GM12878 (cell line): Measurements from ENCODE around the gene COL24A1. TPM values are rescaled to one million over a fixed set of nuclear protein-coding genes. Genes with fewer than 3 reads are reported as not detected.

Experiments
- ATAC-seq: fragments of 200-7000 bp; cut with Tn5 transposase; 3 replicates; pipeline ENCODE4 v1.9.1; 2020; ENCODE audit warnings: mild to moderate bottlenecking, moderate library complexity
- BruUV-seq: library from RNA; stranded (reverse); fragments of 400-500 nt; replicated peaks from 2 replicates; lab custom pipeline; 2021; lab: Mats Ljungman, UMichigan
- CTCF ChIA-PET: fragments of 300-600 bp; sonication (Branson Sonifier 250); formaldehyde crosslinking; extraction: SDS; loops from one replicate; lab custom pipeline; 2021; ENCODE audit warnings: inconsistent platforms; lab: Yijun Ruan, JAX
- POLR2A ChIA-PET: fragments of 350-600 bp; formaldehyde crosslinking; extraction: SDS; loops from one replicate; lab custom pipeline; 2021; ENCODE audit warnings: inconsistent platforms; lab: Charles Lee
- RAD21 ChIA-PET: fragments of 300-600 bp; sonication (Branson Sonifier 250); formaldehyde crosslinking; loops from one replicate; lab custom pipeline; 2023; ENCODE audit warnings: antibody characterized with exemption; ENCODE audit not compliant: unreplicated experiment; lab: Charles Lee
- SMC1A ChIA-PET: fragments of 300-600 bp; sonication (Branson Sonifier 250); formaldehyde crosslinking; loops from one replicate; lab custom pipeline; 2023; ENCODE audit not compliant: unreplicated experiment, uncharacterized antibody; lab: Charles Lee
- DNase-seq: peaks from one replicate; pipeline ENCODE4 v3.0.0-alpha.2; 2011; ENCODE audit warnings: low read depth, low spot score
- FAIRE-seq: peaks from 3 replicates; lab custom pipeline; 2011; peaks lifted over from hg19 to GRCh38; lab: Jason Lieb, UNC
- H2AFZ ChIP-seq: 2 replicates; pipeline ENCODE4 v1.6.0; 2011; ENCODE audit warnings: low read depth, low read length, control low read depth; ENCODE audit not compliant: control insufficient read depth
- H3K27ac ChIP-seq: 2 replicates; pipeline ENCODE4 v1.5.1; 2011; ENCODE audit warnings: control low read depth; ENCODE audit not compliant: control insufficient read depth, insufficient read depth
- H3K27me3 ChIP-seq, 2 experiments: replicated peaks in 1 of 2; 2 replicates each; pipeline versions ENCODE4 v1.6.0 to v1.6.1; 2011; ENCODE audit warnings: low read length in 1 of 2; ENCODE audit not compliant: control insufficient read depth in 2 of 2, insufficient read depth in 2 of 2
- H3K36me3 ChIP-seq, 2 experiments: 2 replicates each; pipeline ENCODE4 v1.5.1; 2011; ENCODE audit warnings: low read length in 1 of 2; ENCODE audit not compliant: control insufficient read depth in 2 of 2, insufficient read depth in 2 of 2
- H3K4me1 ChIP-seq: 2 replicates; pipeline ENCODE4 v1.6.1; 2011; ENCODE audit warnings: mild to moderate bottlenecking, low read length, moderate library complexity, mixed read lengths; ENCODE audit not compliant: control insufficient read depth, insufficient read depth
- H3K4me2 ChIP-seq: 2 replicates; pipeline ENCODE4 v1.6.0; 2011; ENCODE audit warnings: control low read depth; ENCODE audit not compliant: control insufficient read depth, insufficient read depth
- H3K4me3 ChIP-seq: fragments of 200-600 bp; sonication (generic); 2 replicates; pipeline ENCODE4 v1.5.1; 2016
- H3K79me2 ChIP-seq: 2 replicates; pipeline ENCODE4 v1.6.0; 2011; ENCODE audit warnings: low read length; ENCODE audit not compliant: control insufficient read depth, insufficient read depth
- H3K9ac ChIP-seq: 2 replicates; pipeline ENCODE4 v1.8.0; 2011; ENCODE audit warnings: low read length, control low read depth, mixed read lengths; ENCODE audit not compliant: control insufficient read depth, insufficient read depth
- H3K9me3 ChIP-seq: replicated peaks from 3 replicates; pipeline ENCODE4 v1.5.1; 2011; ENCODE audit warnings: mild to moderate bottlenecking, low read length; ENCODE audit not compliant: control insufficient read depth, insufficient read depth
- H4K20me1 ChIP-seq: 2 replicates; pipeline ENCODE4 v1.6.0; 2011; ENCODE audit not compliant: control insufficient read depth, insufficient read depth
- ATF7 ChIP-seq: fragments of 450-650 bp; IDR thresholded peaks from 2 replicates; pipeline ENCODE4 v1.6.1; 2016; ENCODE audit warnings: low read depth, mild to moderate bottlenecking
- CBX5 ChIP-seq: sonication (generic); IDR thresholded peaks from 2 replicates; pipeline ENCODE4 v1.6.1; 2016; ENCODE audit warnings: low read depth, moderate library complexity, mild to moderate bottlenecking, inconsistent platforms
- CHD2 ChIP-seq: IDR thresholded peaks from 2 replicates; pipeline ENCODE4 v1.6.1; 2011; ENCODE audit warnings: low read depth, low read length, improper control_type of control experiment, borderline replicate concordance
- E2F8 ChIP-seq: fragments of 450-650 bp; IDR thresholded peaks from 2 replicates; pipeline ENCODE4 v1.6.1; 2018; ENCODE audit warnings: mild to moderate bottlenecking, low read depth, moderate library complexity; ENCODE audit not compliant: partially characterized antibody
- ETV6 ChIP-seq, 2 experiments: fragments of 450-650 bp in 1 of 2; IDR thresholded peaks in 1 of 2; conservative IDR thresholded peaks in 1 of 2; 2 replicates each; pipeline ENCODE4 v1.6.1; 2014; ENCODE audit warnings: antibody characterized with exemption in 1 of 2, borderline replicate concordance in 1 of 2, low read depth in 1 of 2, mild to moderate bottlenecking in 1 of 2, moderate library complexity in 1 of 2
- IRF3 ChIP-seq: fragments of 450-650 bp; IDR thresholded peaks from 2 replicates; pipeline ENCODE4 v1.6.1; 2014; ENCODE audit warnings: mild to moderate bottlenecking
- MYB ChIP-seq: fragments of 150-350 bp; IDR thresholded peaks from 2 replicates; pipeline ENCODE4 v1.6.1; 2014; ENCODE audit warnings: mild to moderate bottlenecking, low read depth, low read length, borderline replicate concordance
- NRF1 ChIP-seq: conservative IDR thresholded peaks from 2 replicates; pipeline ENCODE4 v1.6.1; 2011; ENCODE audit warnings: mild to moderate bottlenecking, low read depth, low read length, improper control_type of control experiment
- PBX3 ChIP-seq: IDR thresholded peaks from 2 replicates; pipeline ENCODE4 v1.6.1; 2011; ENCODE audit warnings: mild to moderate bottlenecking, low read depth, low read length, moderate library complexity; ENCODE audit not compliant: insufficient replicate concordance
- POLR2AphosphoS5 ChIP-seq: IDR thresholded peaks from 2 replicates; pipeline ENCODE4 v1.6.1; 2011; ENCODE audit warnings: mild to moderate bottlenecking, low read length, inconsistent platforms
- RB1 ChIP-seq: fragments of 450-650 bp; formaldehyde crosslinking; IDR thresholded peaks from 2 replicates; pipeline ENCODE4 v1.6.1; 2017; ENCODE audit warnings: mild to moderate bottlenecking, borderline replicate concordance
- RUNX3 ChIP-seq: IDR thresholded peaks from 2 replicates; pipeline ENCODE4 v1.6.1; 2012; ENCODE audit warnings: low read length, inconsistent platforms
- SMC3 ChIP-seq: IDR thresholded peaks from 2 replicates; pipeline ENCODE4 v1.6.1; 2011; ENCODE audit warnings: low read length, improper control_type of control experiment, borderline replicate concordance
- YY1 ChIP-seq: IDR thresholded peaks from 2 replicates; pipeline ENCODE4 v1.6.1; 2011; ENCODE audit warnings: low read depth, mild to moderate bottlenecking, low read length
- ZNF622 ChIP-seq: fragments of 450-650 bp; IDR thresholded peaks from 2 replicates; pipeline ENCODE4 v1.6.1; 2017; ENCODE audit warnings: mild to moderate bottlenecking, inconsistent platforms
- WGBS: methylation state at CpG from one replicate; pipeline ENCODE4 v1.1.6; 2016; ENCODE audit warnings: low lambda C conversion rate; ENCODE audit not compliant: insufficient replicate concordance, insufficient coverage; ENCODE audit errors: missing lambda C conversion rate; 5-methylcytosine and 5-hydroxymethylcytosine counted together
- in situ Hi-C: fragments of 300-500 bp; cut with MboI; formaldehyde crosslinking; loops from 9 replicates; pipeline ENCODE4 v1.14.3; 2018; ENCODE audit warnings: mixed read lengths
- intact Hi-C: fragments of 100-400 bp; cut with micrococcal nuclease; formaldehyde crosslinking; loops from one replicate; pipeline ENCODE4 v1.14.2; 2022; ENCODE audit not compliant: unreplicated experiment
- polyA plus RNA-seq, 11 experiments: library from polyadenylated mRNA; depleted of rRNA in 4 of 11; unstranded in 6 of 11; stranded (reverse) in 5 of 11; fragments of >200 nt; fragmentation: Nextera tagmentation in 4 of 11; fragmentation: Illumina TruSeq in 1 of 11; extraction: Ambion mirVana in 4 of 11; extraction: Trizol in 1 of 11; gene quantifications; 1 replicate in 1 of 11; 2 replicates in 10 of 11; pipeline versions ENCODE4 v1.2.1 to v1.2.3, GENCODE V29; 2011 to 2016; ENCODE audit warnings: inconsistent platforms in 2 of 11, missing spikeins in 2 of 11, low read depth in 1 of 11
- total RNA-seq, 4 experiments: library from RNA; depleted of rRNA in 3 of 4; stranded (reverse); fragments of >200 nt in 3 of 4; fragmentation: Illumina TruSeq in 1 of 4; extraction: Trizol in 1 of 4; gene quantifications; 2 replicates each; pipeline versions ENCODE4 v1.2.1 to v1.2.3, GENCODE V29; 2013 to 2021

COL24A1 gene
- total and polyA plus RNA-seq, 10 of the 15 experiments (the other 5 are each of a cell fraction or from before 2014, with no cell fraction given): 0.19 to 4.1 (median 2.0) TPM

GRCh38 chr1:85850238-85850637 lies 306.3 kb downstream of the COL24A1 start:
- POLR2A ChIA-PET: no interaction called here

More at GRCh38 chr1:85850238-85850637, 306.3 kb downstream of the COL24A1 start:
- Histone ChIP-seq H3K9me3 (no peaks in the 10 kb centered on the region), H3K9ac (no peak overlapping the region), H3K36me3 (no peaks in the 10 kb centered on the region), H3K4me2 (no peak overlapping the region), H4K20me1 (no peaks in the 10 kb centered on the region), H3K27me3 (no peaks in the 10 kb centered on the region), H2AFZ (no peak overlapping the region), H3K79me2 (no peaks in the 10 kb centered on the region), H3K4me3 (no peak overlapping the region), H3K4me1 (no peaks in the 10 kb centered on the region), H3K27ac (no peak overlapping the region)
- RAD21 ChIA-PET: no interaction called here
- 6% methylated on average over 2 of the region's 2 CpGs for WGBS
- CTCF ChIA-PET: no interaction called here
- in situ Hi-C loops (no loop called here), intact Hi-C loops (no loop called here)
- TF ChIP-seq POLR2AphosphoS5 (no peak), RUNX3 (no peak), IRF3 (no peak), CBX5 (no peak), PBX3 (no peak), RB1 (no peak), ETV6 (conservative IDR thresholded peaks at IDR 0.05 in 1 of 2, IDR thresholded peaks at IDR 0.05 in 1 of 2; ENCODE audit: borderline replicate concordance in 1 of 2, low read depth in 1 of 2) (no peak), ZNF622 (no peak), YY1 (no peak), E2F8 (no peak), CHD2 (no peak), ATF7 (no peak), MYB (no peak), NRF1 (no peak), SMC3 (no peak)
- no TSS peak for BruUV-seq
- peak; percentile 34; the same call in 2 of the 3 replicates for ATAC-seq
- DNase-seq: no peak
- no peak for FAIRE-seq
- SMC1A ChIA-PET: no interaction called here
